Measurements from ENCODE around the gene THAP3. TPM values are rescaled to one million over a fixed set of nuclear protein-coding genes. Genes with fewer than 3 reads are reported as not detected.

The THAP3 gene
- total and polyA plus RNA-seq, 2 of the 8 experiments (the other 6 are each of a cell fraction or from before 2014, with no cell fraction given), result 8.2 to 15.3 TPM

- no peak for TF ChIP-seq CHD2 (IDR thresholded peaks at IDR 0.05; ENCODE audit: low read length)
Measured at GRCh38 chr1:6596351-6596750, 28.3 kb upstream of the THAP3 start (continued).

All from H1 (cell line).